ENCODE results near the gene SLC35A2. TPM values are rescaled to one million over a fixed set of nuclear protein-coding genes. Genes with fewer than 3 reads are reported as not detected.

SLC35A2 gene
- total RNA-seq, 5 donors from 2014 or later (not counting 1 experiment from before 2014, with no cell fraction given): 14.2 to 35.1 (median 16.2) TPM

DNA sequence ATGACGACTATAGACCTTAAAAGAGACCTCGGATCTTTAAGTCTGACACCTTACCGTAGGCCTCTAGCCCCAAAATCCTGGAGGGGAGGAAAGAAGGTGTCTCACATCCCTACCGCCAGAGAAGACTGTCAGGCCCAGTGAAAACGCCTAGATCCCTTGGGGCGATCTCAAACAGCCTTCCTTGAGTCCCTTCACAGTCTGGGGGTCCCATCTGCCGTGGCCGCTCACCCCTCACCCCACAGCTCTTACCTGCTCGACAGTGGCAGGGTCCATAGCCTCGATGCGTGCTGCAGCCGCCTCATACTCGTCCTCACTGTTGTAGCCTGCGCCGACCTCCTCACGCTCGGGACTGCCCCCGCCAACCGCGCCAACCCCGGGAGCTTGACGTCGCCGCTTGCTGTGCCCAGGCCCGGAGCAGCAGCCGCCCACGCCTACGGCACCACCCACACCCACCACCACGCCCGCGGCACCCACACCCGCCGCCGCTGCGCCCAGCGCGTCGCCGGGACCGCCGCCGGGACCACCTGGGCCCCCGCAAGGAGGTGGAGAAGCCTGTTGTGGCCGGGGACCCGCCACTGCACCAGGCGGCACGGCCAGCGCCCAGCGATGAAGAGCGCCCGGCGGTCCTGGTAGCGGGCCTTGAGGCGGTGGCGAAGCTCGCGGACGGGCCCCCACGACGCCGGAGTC, 45.4 kb upstream of the SLC35A2 start:
- CTCF ChIA-PET: interaction anchor here in 1 of 2 donors (1.0 to 1.1 kb wide), 2 partner anchors 11 to 20 kb away, joined by 3 to 4 read pairs; no protein-coding TSS in a partner anchor
- Histone ChIP-seq H3K36me3 (ENCODE audit: control insufficient read depth in 2 of 2, extremely low read depth in 1 of 2, insufficient read depth in 1 of 2, low read length in 1 of 2) (peaks cover 0 to 18% of the 10 kb centered on the region in 2 donors), H3K9me3 (no peaks in the 10 kb centered on the region), H3K27ac (ENCODE audit: low read length) (peak overlapping the region; percentile 84), H3K4me1 (ENCODE audit: control insufficient read depth in 1 of 2, extremely low read depth in 1 of 2, insufficient read depth in 2 of 2, low read length in 2 of 2) (peaks cover 11 to 53% of the 10 kb centered on the region in 2 experiments), H3K27me3 (replicated peaks in 1 of 2; ENCODE audit: control insufficient read depth in 2 of 2, extremely low read depth in 1 of 2, insufficient read depth in 2 of 2, low read length in 1 of 2) (no peaks in the 10 kb centered on the region), H3K4me3 (ENCODE audit: control insufficient read depth in 1 of 2, extremely low read depth in 1 of 2, low read length in 1 of 2) (peak overlapping the region; percentile 49 to 74)
- DNase-seq (peak in 33 of 35 experiments; percentile 14 to 73 (median 57)), ATAC-seq (replicated peaks in 1 of 4) (peak in 2 of 4 experiments; percentile 4 to 12)
- Mint-ChIP-seq H3K36me3 (peaks cover 4% of the 10 kb centered on the region), H3K4me3 (peak overlapping the region; percentile 77 to 82 (median 80)), H3K27ac (peak overlapping the region; percentile 80 to 81), H3K27me3 (peaks cover 0 to 11% of the 10 kb centered on the region in 2 donors), H3K9me3 (no peaks in the 10 kb centered on the region), H3K4me1 (peaks cover 49 to 62% (median 52%) of the 10 kb centered on the region in 3 donors)
- POLR2A ChIA-PET: interaction anchor here in 1 of 2 donors (0.5 to 3.3 kb wide), 7 partner anchors 12 to 155 kb away, joined by 3 to 23 read pairs (median 3); partner anchors contain the start of genes KCND1, PQBP1 and TIMM17B
- WGBS (ENCODE audit: insufficient coverage): 1% methylated on average over 43 of the region's 61 CpGs

GRCh38 chrX:48948589-48948988, 37.1 kb upstream of the SLC35A2 start:
- H3K27ac Mint-ChIP-seq: no peak overlapping the region
- POLR2A ChIA-PET: interaction anchor here (1.0 to 1.1 kb wide), 2 partner anchors 9 to 11 kb away, joined by 3 to 5 read pairs; no protein-coding TSS in a partner anchor
- H3K4me3 ChIP-seq (ENCODE audit: control insufficient read depth in 1 of 2, extremely low read depth in 1 of 2, low read length in 1 of 2): no peak overlapping the region

GRCh38 chrX:48945517-48946348, 34.3 kb upstream of the SLC35A2 start:
- Mint-ChIP-seq H3K36me3 (peaks cover 17% of the 10 kb centered on the region), H3K27me3 (no peaks in the 10 kb centered on the region), H3K4me1 (peaks cover 53 to 62% (median 57%) of the 10 kb centered on the region in 3 donors), H3K4me3 (peak overlapping the region; percentile 9 to 61 (median 28)), H3K9me3 (no peaks in the 10 kb centered on the region), H3K27ac (peak overlapping the region; percentile 71 to 72)
- no peaks in the 10 kb centered on the region for H3K9me3 ChIP-seq
- H3K4me1 ChIP-seq (ENCODE audit: control insufficient read depth in 1 of 2, extremely low read depth in 1 of 2, insufficient read depth in 2 of 2, low read length in 2 of 2): peaks cover 3 to 58% of the 10 kb centered on the region in 2 experiments
- H3K4me3 ChIP-seq (ENCODE audit: control insufficient read depth in 1 of 2, extremely low read depth in 1 of 2, low read length in 1 of 2): no peak overlapping the region
- CTCF ChIA-PET: interaction anchor here (0.7 to 1.7 kb wide), 9 partner anchors 8 to 1173 kb away, joined by 3 to 5 read pairs (median 3); partner anchors contain the start of gene SLC35A2 (in 1 of the 2)
- peaks cover 0 to 23% of the 10 kb centered on the region in 2 donors for H3K36me3 ChIP-seq (ENCODE audit: control insufficient read depth in 2 of 2, extremely low read depth in 1 of 2, insufficient read depth in 1 of 2, low read length in 1 of 2)
- ATAC-seq (replicated peaks in 1 of 4) (peak; percentile 55 to 66 (median 63)), DNase-seq (peak in 33 of 35 experiments; percentile 25 to 71 (median 47))
- POLR2A ChIA-PET: interaction anchor here in 1 of 2 donors (0.7 to 1.0 kb wide), 2 partner anchors 12 to 20 kb away, joined by 3 to 6 read pairs; no protein-coding TSS in a partner anchor
- WGBS (ENCODE audit: insufficient coverage): no CpG with 5 or more reads among the region's 8 CpGs
- no peak overlapping the region for H3K27ac ChIP-seq (ENCODE audit: low read length)
- no peaks in the 10 kb centered on the region for H3K27me3 ChIP-seq (replicated peaks in 1 of 2; ENCODE audit: control insufficient read depth in 2 of 2, extremely low read depth in 1 of 2, insufficient read depth in 2 of 2, low read length in 1 of 2)

More at GRCh38 chrX:48948589-48948988, 37.1 kb upstream of the SLC35A2 start:
- Mint-ChIP-seq H3K4me1 (peaks cover 45 to 56% (median 48%) of the 10 kb centered on the region in 3 donors), H3K36me3 (peaks cover 7% of the 10 kb centered on the region), H3K9me3 (no peaks in the 10 kb centered on the region), H3K4me3 (no peak overlapping the region), H3K27me3 (no peaks in the 10 kb centered on the region)
- no CpG with 5 or more reads among the region's 1 CpG for WGBS (ENCODE audit: insufficient coverage)
- Histone ChIP-seq H3K36me3 (ENCODE audit: control insufficient read depth in 2 of 2, extremely low read depth in 1 of 2, insufficient read depth in 1 of 2, low read length in 1 of 2) (peaks cover 0 to 19% of the 10 kb centered on the region in 2 donors), H3K27ac (ENCODE audit: low read length) (no peak overlapping the region), H3K9me3 (no peaks in the 10 kb centered on the region), H3K4me1 (ENCODE audit: control insufficient read depth in 1 of 2, extremely low read depth in 1 of 2, insufficient read depth in 2 of 2, low read length in 2 of 2) (peaks cover 0 to 57% of the 10 kb centered on the region in 2 experiments), H3K27me3 (replicated peaks in 1 of 2; ENCODE audit: control insufficient read depth in 2 of 2, extremely low read depth in 1 of 2, insufficient read depth in 2 of 2, low read length in 1 of 2) (no peaks in the 10 kb centered on the region)
- DNase-seq: no peak
- no peak for ATAC-seq (replicated peaks in 1 of 4)
- CTCF ChIA-PET: interaction anchor here in 1 of 2 donors (1.0 to 1.2 kb wide), 2 partner anchors 9 to 300 kb away, joined by 3 to 4 read pairs; no protein-coding TSS in a partner anchor

DNA sequence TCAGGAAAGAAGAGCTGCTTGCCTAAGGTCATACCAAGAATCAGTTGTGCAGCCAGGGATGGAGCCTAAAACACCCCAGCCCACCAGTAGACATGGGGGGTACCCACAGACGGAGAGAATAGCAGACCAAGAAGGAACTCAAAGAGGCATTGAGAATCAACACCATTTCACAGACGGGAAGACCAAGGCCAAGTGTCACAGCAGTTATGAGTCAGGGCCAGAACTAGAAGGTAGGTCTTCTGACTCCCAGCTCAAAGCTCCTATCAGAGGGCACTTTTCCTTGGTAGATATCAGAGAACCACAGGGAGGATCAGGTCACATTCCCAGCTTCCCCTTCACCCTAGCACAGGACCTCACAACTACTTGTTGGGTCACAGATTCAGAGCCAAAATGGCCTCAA, 31.4 kb upstream of the SLC35A2 start:
- Mint-ChIP-seq H3K9me3 (no peaks in the 10 kb centered on the region), H3K27me3 (no peaks in the 10 kb centered on the region), H3K4me3 (peak overlapping the region in 2 of 3 donors; percentile 48 to 58), H3K27ac (peak overlapping the region; percentile 90 to 95), H3K4me1 (peaks cover 81 to 83% (median 81%) of the 10 kb centered on the region in 3 donors), H3K36me3 (peaks cover 16% of the 10 kb centered on the region)
- no peaks in the 10 kb centered on the region for H3K9me3 ChIP-seq
- DNase-seq (no peak), ATAC-seq (replicated peaks in 1 of 4) (no peak)
- H3K4me3 ChIP-seq (ENCODE audit: control insufficient read depth in 1 of 2, extremely low read depth in 1 of 2, low read length in 1 of 2): no peak overlapping the region
- ChIA-PET POLR2A (no interaction called here), CTCF (interaction anchor here (0.6 to 1.3 kb wide), 2 partner anchors 22 to 141 kb away, joined by 3 to 4 read pairs; partner anchors contain the start of gene HDAC6 (in 1 of the 2))
- peaks cover 0 to 18% of the 10 kb centered on the region in 2 donors for H3K36me3 ChIP-seq (ENCODE audit: control insufficient read depth in 2 of 2, extremely low read depth in 1 of 2, insufficient read depth in 1 of 2, low read length in 1 of 2)
- peak overlapping the region; percentile 38 for H3K27ac ChIP-seq (ENCODE audit: low read length)
- no CpG with 5 or more reads among the region's 2 CpGs for WGBS (ENCODE audit: insufficient coverage)
- H3K27me3 ChIP-seq (replicated peaks in 1 of 2; ENCODE audit: control insufficient read depth in 2 of 2, extremely low read depth in 1 of 2, insufficient read depth in 2 of 2, low read length in 1 of 2): no peaks in the 10 kb centered on the region
- H3K4me1 ChIP-seq (ENCODE audit: control insufficient read depth in 1 of 2, extremely low read depth in 1 of 2, insufficient read depth in 2 of 2, low read length in 2 of 2): peaks cover 12 to 77% of the 10 kb centered on the region in 2 experiments

GRCh38 chrX:48940404-48940955, 29.0 kb upstream of the SLC35A2 start:
- ATAC-seq (replicated peaks in 1 of 4): no peak
- H3K27ac ChIP-seq (ENCODE audit: low read length): peak overlapping the region; percentile 98
- POLR2A ChIA-PET: interaction anchor here (0.6 to 3.5 kb wide), 6 partner anchors 12 to 702 kb away, joined by 3 to 23 read pairs (median 4); partner anchors contain the start of genes OTUD5 (in 1 of the 2), PQBP1 (in 1 of the 2) and TIMM17B (in 1 of the 2)
- peaks cover 0 to 12% of the 10 kb centered on the region in 2 donors for H3K36me3 ChIP-seq (ENCODE audit: control insufficient read depth in 2 of 2, extremely low read depth in 1 of 2, insufficient read depth in 1 of 2, low read length in 1 of 2)
- Mint-ChIP-seq H3K4me1 (peaks cover 88 to 93% (median 90%) of the 10 kb centered on the region in 3 donors), H3K9me3 (no peaks in the 10 kb centered on the region), H3K27me3 (no peaks in the 10 kb centered on the region), H3K36me3 (peaks cover 18% of the 10 kb centered on the region), H3K4me3 (peak overlapping the region in 2 of 3 donors; percentile 70 to 76), H3K27ac (peak overlapping the region; percentile 92 to 99)
- WGBS (ENCODE audit: insufficient coverage): no CpG with 5 or more reads among the region's 2 CpGs
- no peaks in the 10 kb centered on the region for H3K27me3 ChIP-seq (replicated peaks in 1 of 2; ENCODE audit: control insufficient read depth in 2 of 2, extremely low read depth in 1 of 2, insufficient read depth in 2 of 2, low read length in 1 of 2)
- CTCF ChIA-PET: interaction anchor here (0.8 to 2.2 kb wide), 6 partner anchors 9 to 292 kb away, joined by 3 to 7 read pairs (median 4); no protein-coding TSS in a partner anchor
- no peak for DNase-seq
- no peaks in the 10 kb centered on the region for H3K9me3 ChIP-seq
- H3K4me3 ChIP-seq (ENCODE audit: control insufficient read depth in 1 of 2, extremely low read depth in 1 of 2, low read length in 1 of 2): no peak overlapping the region
- H3K4me1 ChIP-seq (ENCODE audit: control insufficient read depth in 1 of 2, extremely low read depth in 1 of 2, insufficient read depth in 2 of 2, low read length in 2 of 2): peaks cover 24 to 89% of the 10 kb centered on the region in 2 experiments

Data from T-cell (primary cell).